ENCODE results near the gene BNIP1.

Gene BNIP1

GRCh38 chr5:173144200-173145176 lies at the start of gene BNIP1:
TSS of gene BNIP1 (plus strand) at chr5:173144531. CDS start at chr5:173144546, 15 bp downstream.
- H3K4me3 ChIP-seq (ENCODE audit: low read depth, low read length) = peak within 1 kb of the TSS; percentile 79
- DNase-seq (ENCODE audit: low read depth) = peak; percentile 96
- TF ChIP-seq CTCF (conservative IDR thresholded peaks at IDR 0.05; ENCODE audit: low read depth, low read length) = peak; percentile 99

GRCh38 chr5:173098787-173099186 lies 45.5 kb upstream of the BNIP1 start:
- H3K4me3 ChIP-seq (ENCODE audit: low read depth, low read length) = no peak overlapping the region
- no peak for TF ChIP-seq CTCF (conservative IDR thresholded peaks at IDR 0.05; ENCODE audit: low read depth, low read length)
- no peak for DNase-seq (ENCODE audit: low read depth)

GRCh38 chr5:173099461-173099860 lies 44.9 kb upstream of the BNIP1 start:
- no peak for TF ChIP-seq CTCF (conservative IDR thresholded peaks at IDR 0.05; ENCODE audit: low read depth, low read length)
- H3K4me3 ChIP-seq (ENCODE audit: low read depth, low read length) = no peak overlapping the region
- no peak for DNase-seq (ENCODE audit: low read depth)

GRCh38 chr5:173101245-173101644 lies 43.1 kb upstream of the BNIP1 start:
- H3K4me3 ChIP-seq (ENCODE audit: low read depth, low read length) = no peak overlapping the region

GRCh38 chr5:173103411-173103810 lies 40.9 kb upstream of the BNIP1 start:
- no peak overlapping the region for H3K4me3 ChIP-seq (ENCODE audit: low read depth, low read length)
- TF ChIP-seq CTCF (conservative IDR thresholded peaks at IDR 0.05; ENCODE audit: low read depth, low read length) = no peak
- DNase-seq (ENCODE audit: low read depth) = no peak

More at GRCh38 chr5:173101245-173101644, 43.1 kb upstream of the BNIP1 start:
- TF ChIP-seq CTCF (conservative IDR thresholded peaks at IDR 0.05; ENCODE audit: low read depth, low read length) = no peak
- no peak for DNase-seq (ENCODE audit: low read depth)

- H3K4me3 ChIP-seq (ENCODE audit: low read depth, low read length) = no peak overlapping the region
- DNase-seq (ENCODE audit: low read depth) = no peak
- TF ChIP-seq CTCF (conservative IDR thresholded peaks at IDR 0.05; ENCODE audit: low read depth, low read length) = no peak
Observed at GRCh38 chr5:173108914-173109313, 35.4 kb upstream of the BNIP1 start.
